PC-3 (cell line): Measurements from ENCODE around the gene FAM234A. TPM values are rescaled to one million over a fixed set of nuclear protein-coding genes. Genes with fewer than 3 reads are reported as not detected.
"Not testable (repeated sequence)": the region's sequence is repeated elsewhere in the genome, so short reads cannot be mapped to it uniquely, and the experiment has no call there.

ENCODE experiments used
- ATAC-seq: fragments of 200-7000 bp; cut with Tn5 transposase; 2 replicates; pipeline ENCODE4 v1.9.1; 2020; ENCODE audit warnings: mild to moderate bottlenecking, moderate library complexity
- BruUV-seq: library from RNA; stranded (reverse); fragments of 400-500 nt; replicated peaks from 2 replicates; lab custom pipeline; 2021; lab: Mats Ljungman, UMichigan
- CTCF ChIA-PET: fragments of 300-600 bp; sonication (Branson Sonifier 250); formaldehyde crosslinking; loops from one replicate; lab custom pipeline; 2022; ENCODE audit warnings: antibody characterized with exemption; lab: Charles Lee
- POLR2A ChIA-PET: fragments of 300-600 bp; sonication (Branson Sonifier 250); formaldehyde crosslinking; loops from one replicate; lab custom pipeline; 2022; ENCODE audit warnings: antibody characterized with exemption; ENCODE audit not compliant: unreplicated experiment; lab: Charles Lee
- DNase-seq: peaks from one replicate; pipeline ENCODE4 v3.0.0-alpha.2; 2015
- H2AFZ ChIP-seq: fragments of 300-600 bp; sonication (generic); 2 replicates; pipeline ENCODE4 v1.6.0; 2016; ENCODE audit warnings: antibody characterized with exemption, low read length
- H3F3A ChIP-seq: fragments of 300-600 bp; sonication (generic); one replicate; pipeline ENCODE4 v1.6.0; 2017; ENCODE audit warnings: antibody characterized with exemption, low read length, control low read depth, mild to moderate bottlenecking; ENCODE audit not compliant: unreplicated experiment
- H3K27ac ChIP-seq: fragments of 300-600 bp; sonication (generic); 2 replicates; pipeline ENCODE4 v1.5.1; 2016; ENCODE audit warnings: mild to moderate bottlenecking, low read length
- H3K27me3 ChIP-seq: fragments of 300-600 bp; sonication (generic); 2 replicates; pipeline ENCODE4 v1.6.1; 2016; ENCODE audit warnings: low read length, mixed read lengths
- H3K36me3 ChIP-seq: fragments of 300-600 bp; sonication (generic); 2 replicates; pipeline ENCODE4 v1.6.1; 2016; ENCODE audit warnings: low read depth, mixed run types, low read length, mixed read lengths
- H3K4me1 ChIP-seq: fragments of 300-600 bp; sonication (generic); 2 replicates; pipeline ENCODE4 v1.5.1; 2016; ENCODE audit warnings: low read length; ENCODE audit not compliant: insufficient read depth
- H3K4me2 ChIP-seq: fragments of 300-600 bp; sonication (generic); 2 replicates; pipeline ENCODE4 v1.6.0; 2016; ENCODE audit warnings: low read length
- H3K4me3 ChIP-seq: fragments of 300-600 bp; sonication (generic); 2 replicates; pipeline ENCODE4 v1.5.1; 2016; ENCODE audit warnings: mild to moderate bottlenecking, low read length, mixed read lengths
- H3K79me2 ChIP-seq: fragments of 300-600 bp; sonication (generic); 2 replicates; pipeline ENCODE4 v1.6.1; 2017; ENCODE audit warnings: low read length, mixed read lengths
- H3K9ac ChIP-seq: fragments of 300-600 bp; sonication (generic); 2 replicates; pipeline ENCODE4 v1.6.0; 2016; ENCODE audit warnings: mild to moderate bottlenecking, low read length
- H3K9me2 ChIP-seq: fragments of 300-600 bp; sonication (generic); replicated peaks from 2 replicates; pipeline ENCODE4 v1.6.1; 2016; ENCODE audit warnings: mixed run types, low read length, mixed read lengths
- H3K9me3 ChIP-seq: fragments of 300-600 bp; sonication (generic); 2 replicates; pipeline ENCODE4 v1.6.1; 2016; ENCODE audit warnings: low read length, mixed read lengths
- H4K20me1 ChIP-seq: fragments of 300-600 bp; sonication (generic); 2 replicates; pipeline ENCODE4 v1.6.1; 2016; ENCODE audit warnings: low read length, mixed read lengths
- CTCF ChIP-seq: fragments of 300-600 bp; sonication (generic); conservative IDR thresholded peaks from 2 replicates; pipeline ENCODE4 v1.5.1; 2017; ENCODE audit warnings: antibody characterized with exemption, low read depth, mild to moderate bottlenecking, low read length
- EZH2 ChIP-seq: fragments of 300-600 bp; sonication (generic); IDR thresholded peaks from one replicate; pipeline ENCODE4 v1.6.1; 2017; ENCODE audit warnings: antibody characterized with exemption, mild to moderate bottlenecking, low read length; ENCODE audit not compliant: unreplicated experiment
- EZH2phosphoT487 ChIP-seq: fragments of 300-600 bp; sonication (generic); IDR thresholded peaks from 2 replicates; pipeline ENCODE4 v1.6.1; 2018; ENCODE audit warnings: mild to moderate bottlenecking, antibody characterized with exemption, low read length, borderline replicate concordance
- intact Hi-C: fragments of 100-400 bp; cut with micrococcal nuclease; formaldehyde crosslinking; loops from 2 replicates; pipeline ENCODE4 v1.9.0; 2023
- total RNA-seq: library from RNA; depleted of rRNA; stranded (reverse); fragments of >200 nt; gene quantifications from 2 replicates; pipeline ENCODE4 v1.2.3, GENCODE V29; 2014

The FAM234A gene
- total RNA-seq, 1 experiment from 2014 or later: 31.4 TPM

GRCh38 chr16:265711-266110, 31.1 kb downstream of the FAM234A start:
- Histone ChIP-seq H3K4me1 (no peaks in the 10 kb centered on the region), H3K79me2 (no peaks in the 10 kb centered on the region), H2AFZ (no peak overlapping the region), H3K9ac (no peak overlapping the region), H3K36me3 (no peaks in the 10 kb centered on the region), H3K4me3 (no peak overlapping the region), H3K27ac (no peak overlapping the region), H3K27me3 (no peaks in the 10 kb centered on the region), H3F3A (no peaks in the 10 kb centered on the region), H3K4me2 (no peak overlapping the region), H3K9me3 (no peaks in the 10 kb centered on the region), H4K20me1 (no peaks in the 10 kb centered on the region), H3K9me2 (no peaks in the 10 kb centered on the region)
- ATAC-seq (no peak), DNase-seq (no peak)
- CTCF ChIA-PET: no interaction called here
- intact Hi-C loops: no loop called here
- no peak for TF ChIP-seq EZH2phosphoT487
- no peak for TF ChIP-seq EZH2
- TF ChIP-seq CTCF: no peak
- TSS peak; percentile 38 for BruUV-seq
- POLR2A ChIA-PET: no interaction called here

- CTCF ChIA-PET: no interaction called here
- no peaks in the 10 kb centered on the region for H3F3A ChIP-seq
- no peaks in the 10 kb centered on the region for H3K9me3 ChIP-seq
- no peaks in the 10 kb centered on the region for H4K20me1 ChIP-seq
- no peak overlapping the region for H3K27ac ChIP-seq
- no peaks in the 10 kb centered on the region for H3K27me3 ChIP-seq
- POLR2A ChIA-PET: no interaction called here
- TF ChIP-seq EZH2: no peak
- TF ChIP-seq CTCF: no peak
- TF ChIP-seq EZH2phosphoT487: no peak
- no peak overlapping the region for H3K4me2 ChIP-seq
- no peak for DNase-seq
- intact Hi-C loops: no loop called here
- no peaks in the 10 kb centered on the region for H3K9me2 ChIP-seq
- no peak overlapping the region for H2AFZ ChIP-seq
- H3K4me3 ChIP-seq: no peak overlapping the region
- BruUV-seq: no TSS peak
- H3K36me3 ChIP-seq: no peaks in the 10 kb centered on the region
- no peak for ATAC-seq
- H3K79me2 ChIP-seq: no peaks in the 10 kb centered on the region
- no peaks in the 10 kb centered on the region for H3K4me1 ChIP-seq
- H3K9ac ChIP-seq: no peak overlapping the region
Measured at GRCh38 chr16:266258-267164, 31.9 kb downstream of the FAM234A start.

DNA sequence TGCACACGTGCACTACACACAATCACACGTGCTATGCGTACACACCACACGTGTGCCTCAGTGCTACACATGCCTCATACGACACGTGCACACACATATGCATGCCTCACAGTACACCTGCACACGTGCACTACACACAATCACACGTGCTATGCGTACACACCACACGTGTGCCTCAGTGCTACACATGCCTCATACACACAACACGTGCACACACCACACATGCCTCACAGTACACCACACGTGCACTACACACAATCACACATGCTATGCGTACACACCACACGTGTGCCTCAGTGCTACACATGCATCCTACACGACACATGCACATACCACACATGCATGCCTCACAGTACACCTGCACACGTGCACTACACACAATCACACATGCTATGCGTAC, 32.9 kb downstream of the FAM234A start:
- ATAC-seq, intact Hi-C loops: not testable (repeated sequence)

More for the DNA sequence above, 32.9 kb downstream of the FAM234A start:
- H3K9me2 ChIP-seq, H3K27ac ChIP-seq, H3K79me2 ChIP-seq, BruUV-seq, H3K4me1 ChIP-seq, H3K4me3 ChIP-seq, H3K27me3 ChIP-seq, CTCF ChIA-PET, H3K4me2 ChIP-seq, H2AFZ ChIP-seq, H3K9ac ChIP-seq, H3K36me3 ChIP-seq, H3F3A ChIP-seq, H4K20me1 ChIP-seq, H3K9me3 ChIP-seq, POLR2A ChIA-PET, DNase-seq: not testable (repeated sequence)
